ENCODE measurements around the gene IRX5. TPM values are rescaled to one million over a fixed set of nuclear protein-coding genes. Genes with fewer than 3 reads are reported as not detected.

The IRX5 gene
- total RNA-seq, 1 experiment from 2014 or later: 27.7 TPM

DNA sequence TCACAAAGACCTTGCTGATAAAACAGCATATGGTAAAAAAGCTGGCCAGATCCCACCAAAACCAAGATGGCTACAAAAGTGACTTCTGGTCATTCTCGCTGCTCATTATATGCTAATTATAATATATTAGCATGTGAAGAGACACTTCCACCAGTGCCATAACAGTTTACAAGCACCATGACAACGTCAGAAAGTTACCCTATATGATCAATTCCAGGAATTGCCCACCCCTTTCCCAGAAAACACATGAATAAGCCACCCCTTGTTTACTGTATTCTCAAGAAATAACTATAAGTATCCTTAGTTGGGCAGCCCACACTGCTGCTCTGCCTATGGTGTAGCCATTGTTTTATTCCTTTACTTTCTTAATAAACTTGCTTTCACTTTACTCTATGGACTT is 44.6 kb upstream of the IRX5 start:
- peaks cover 34% of the 10 kb centered on the region for H3K9me3 Mint-ChIP-seq (ENCODE audit: unreplicated experiment)
- no peaks in the 10 kb centered on the region for H3K36me3 Mint-ChIP-seq (ENCODE audit: insufficient read depth, unreplicated experiment)
- no TSS peak for BruUV-seq (replicated peaks)
- ChIA-PET POLR2A (no interaction called here), CTCF (no interaction called here)
- H3K27ac Mint-ChIP-seq (ENCODE audit: unreplicated experiment): no peak overlapping the region
- no peaks in the 10 kb centered on the region for H3K36me3 ChIP-seq (ENCODE audit: control insufficient read depth, insufficient read depth, low read length)
- no peaks in the 10 kb centered on the region for H3K27me3 ChIP-seq (replicated peaks; ENCODE audit: control insufficient read depth, insufficient read depth, low read length)
- DNase-seq: no peak
- intact Hi-C loops (cut with micrococcal nuclease; ENCODE audit: unreplicated experiment): no loop called here
- TF ChIP-seq, protein P1, sequence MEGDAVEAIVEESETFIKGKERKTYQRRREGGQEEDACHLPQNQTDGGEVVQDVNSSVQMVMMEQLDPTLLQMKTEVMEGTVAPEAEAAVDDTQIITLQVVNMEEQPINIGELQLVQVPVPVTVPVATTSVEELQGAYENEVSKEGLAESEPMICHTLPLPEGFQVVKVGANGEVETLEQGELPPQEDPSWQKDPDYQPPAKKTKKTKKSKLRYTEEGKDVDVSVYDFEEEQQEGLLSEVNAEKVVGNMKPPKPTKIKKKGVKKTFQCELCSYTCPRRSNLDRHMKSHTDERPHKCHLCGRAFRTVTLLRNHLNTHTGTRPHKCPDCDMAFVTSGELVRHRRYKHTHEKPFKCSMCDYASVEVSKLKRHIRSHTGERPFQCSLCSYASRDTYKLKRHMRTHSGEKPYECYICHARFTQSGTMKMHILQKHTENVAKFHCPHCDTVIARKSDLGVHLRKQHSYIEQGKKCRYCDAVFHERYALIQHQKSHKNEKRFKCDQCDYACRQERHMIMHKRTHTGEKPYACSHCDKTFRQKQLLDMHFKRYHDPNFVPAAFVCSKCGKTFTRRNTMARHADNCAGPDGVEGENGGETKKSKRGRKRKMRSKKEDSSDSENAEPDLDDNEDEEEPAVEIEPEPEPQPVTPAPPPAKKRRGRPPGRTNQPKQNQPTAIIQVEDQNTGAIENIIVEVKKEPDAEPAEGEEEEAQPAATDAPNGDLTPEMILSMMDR (IDR thresholded peaks at IDR 0.05; ENCODE audit: insufficient read depth in 1 of 2, low read depth in 1 of 2, low read length in 1 of 2, severe bottlenecking in 1 of 2, unreplicated experiment in 1 of 2): no peak
- H3K4me1 ChIP-seq: no peaks in the 10 kb centered on the region
- no peaks in the 10 kb centered on the region for H3K4me1 Mint-ChIP-seq (ENCODE audit: low read depth, unreplicated experiment)
- no peak overlapping the region for H3K4me3 ChIP-seq (ENCODE audit: low read depth, low read length)
- H3K9me3 ChIP-seq: peaks cover 14% of the 10 kb centered on the region
- no peaks in the 10 kb centered on the region for H3K27me3 Mint-ChIP-seq (ENCODE audit: insufficient read depth, unreplicated experiment)
- no peak overlapping the region for H3K4me3 Mint-ChIP-seq (ENCODE audit: unreplicated experiment)

DNA sequence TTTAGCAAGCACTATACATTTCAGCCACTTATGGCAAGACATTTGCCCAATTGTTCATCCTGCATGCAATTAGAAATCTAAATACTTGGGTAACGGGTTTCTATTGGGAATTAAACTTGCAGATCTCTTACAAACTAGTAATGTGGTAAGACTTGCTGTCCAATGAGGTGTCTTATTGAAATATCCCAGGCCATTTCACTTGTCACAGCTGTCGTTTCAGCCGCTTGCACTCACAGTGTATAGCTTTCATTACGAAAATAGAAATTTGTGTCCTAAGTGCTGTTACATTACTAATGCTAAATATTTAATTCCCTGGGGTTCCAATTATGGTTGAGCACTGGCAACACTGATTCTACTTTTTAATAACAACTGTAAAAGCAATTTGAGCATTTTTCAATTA is 40.3 kb upstream of the IRX5 start:
- TF ChIP-seq, protein P1 (IDR thresholded peaks at IDR 0.05; ENCODE audit: insufficient read depth in 1 of 2, low read depth in 1 of 2, low read length in 1 of 2, severe bottlenecking in 1 of 2, unreplicated experiment in 1 of 2): no peak
- Mint-ChIP-seq H3K27me3 (ENCODE audit: insufficient read depth, unreplicated experiment) (no peaks in the 10 kb centered on the region), H3K4me3 (ENCODE audit: unreplicated experiment) (no peak overlapping the region), H3K27ac (ENCODE audit: unreplicated experiment) (no peak overlapping the region), H3K36me3 (ENCODE audit: insufficient read depth, unreplicated experiment) (no peaks in the 10 kb centered on the region), H3K9me3 (ENCODE audit: unreplicated experiment) (peaks cover 24% of the 10 kb centered on the region), H3K4me1 (ENCODE audit: low read depth, unreplicated experiment) (peaks cover 7% of the 10 kb centered on the region)
- CTCF ChIA-PET: no interaction called here
- Histone ChIP-seq H3K9me3 (peaks cover 14% of the 10 kb centered on the region), H3K27me3 (replicated peaks; ENCODE audit: control insufficient read depth, insufficient read depth, low read length) (no peaks in the 10 kb centered on the region), H3K4me3 (ENCODE audit: low read depth, low read length) (no peak overlapping the region), H3K4me1 (peaks cover 6% of the 10 kb centered on the region; the same call in 1 of the 2 replicates), H3K36me3 (ENCODE audit: control insufficient read depth, insufficient read depth, low read length) (no peaks in the 10 kb centered on the region)
- no TSS peak for BruUV-seq (replicated peaks)
- POLR2A ChIA-PET: no interaction called here
- DNase-seq: no peak
- intact Hi-C loops (cut with micrococcal nuclease; ENCODE audit: unreplicated experiment): no loop called here

DNA sequence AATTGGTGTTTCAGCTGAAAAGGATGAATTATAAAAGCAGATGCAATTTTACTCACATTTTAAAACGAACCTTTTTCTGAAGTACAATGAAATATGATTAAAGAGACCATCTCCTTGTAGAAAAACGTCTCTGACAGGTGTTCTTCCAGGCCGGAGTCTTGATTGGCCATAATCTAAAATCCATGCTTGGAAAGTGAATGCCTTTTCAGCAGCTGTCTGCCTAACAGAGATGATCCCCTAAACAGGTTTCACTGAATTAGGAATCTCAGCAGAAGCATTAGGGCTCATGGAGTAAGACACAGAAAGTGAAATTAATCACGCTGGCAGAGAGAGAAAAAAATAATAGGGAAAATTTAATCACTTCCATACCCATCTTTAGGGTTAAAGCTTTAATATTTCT is 39.3 kb upstream of the IRX5 start:
- H3K27me3 Mint-ChIP-seq (ENCODE audit: insufficient read depth, unreplicated experiment): no peaks in the 10 kb centered on the region
- CTCF ChIA-PET: no interaction called here
- POLR2A ChIA-PET: no interaction called here
- no peak for DNase-seq
- peaks cover 13% of the 10 kb centered on the region for H3K9me3 ChIP-seq
- H3K4me3 ChIP-seq (ENCODE audit: low read depth, low read length): no peak overlapping the region
- H3K36me3 ChIP-seq (ENCODE audit: control insufficient read depth, insufficient read depth, low read length): no peaks in the 10 kb centered on the region
- intact Hi-C loops (cut with micrococcal nuclease; ENCODE audit: unreplicated experiment): no loop called here
- BruUV-seq (replicated peaks): no TSS peak
- H3K27ac Mint-ChIP-seq (ENCODE audit: unreplicated experiment): no peak overlapping the region
- no peaks in the 10 kb centered on the region for H3K27me3 ChIP-seq (replicated peaks; ENCODE audit: control insufficient read depth, insufficient read depth, low read length)
- TF ChIP-seq, protein P1 (IDR thresholded peaks at IDR 0.05; ENCODE audit: insufficient read depth in 1 of 2, low read depth in 1 of 2, low read length in 1 of 2, severe bottlenecking in 1 of 2, unreplicated experiment in 1 of 2): no peak
- peaks cover 6% of the 10 kb centered on the region; the same call in 1 of the 2 replicates for H3K4me1 ChIP-seq
- peaks cover 7% of the 10 kb centered on the region for H3K4me1 Mint-ChIP-seq (ENCODE audit: low read depth, unreplicated experiment)
- no peaks in the 10 kb centered on the region for H3K36me3 Mint-ChIP-seq (ENCODE audit: insufficient read depth, unreplicated experiment)
- H3K4me3 Mint-ChIP-seq (ENCODE audit: unreplicated experiment): no peak overlapping the region
- peaks cover 24% of the 10 kb centered on the region for H3K9me3 Mint-ChIP-seq (ENCODE audit: unreplicated experiment)
